Glomerular endothelial cell (primary cell): ENCODE measurements around the gene DONSON. TPM values are rescaled to one million over a fixed set of nuclear protein-coding genes. Genes with fewer than 3 reads are reported as not detected.

Experiments
- DNase-seq: peaks from one replicate; pipeline ENCODE4 v3.0.0-alpha.2; 2011; ENCODE audit warnings: low read depth, low spot score; ENCODE audit errors: extremely low read depth
- total RNA-seq: library from RNA; depleted of rRNA; stranded (reverse); fragments of >200 nt; gene quantifications from 2 replicates; pipeline ENCODE4 v1.2.3, GENCODE V29; 2015

Gene DONSON
- total RNA-seq, 1 donor from 2014 or later = 17.7 TPM

DNA sequence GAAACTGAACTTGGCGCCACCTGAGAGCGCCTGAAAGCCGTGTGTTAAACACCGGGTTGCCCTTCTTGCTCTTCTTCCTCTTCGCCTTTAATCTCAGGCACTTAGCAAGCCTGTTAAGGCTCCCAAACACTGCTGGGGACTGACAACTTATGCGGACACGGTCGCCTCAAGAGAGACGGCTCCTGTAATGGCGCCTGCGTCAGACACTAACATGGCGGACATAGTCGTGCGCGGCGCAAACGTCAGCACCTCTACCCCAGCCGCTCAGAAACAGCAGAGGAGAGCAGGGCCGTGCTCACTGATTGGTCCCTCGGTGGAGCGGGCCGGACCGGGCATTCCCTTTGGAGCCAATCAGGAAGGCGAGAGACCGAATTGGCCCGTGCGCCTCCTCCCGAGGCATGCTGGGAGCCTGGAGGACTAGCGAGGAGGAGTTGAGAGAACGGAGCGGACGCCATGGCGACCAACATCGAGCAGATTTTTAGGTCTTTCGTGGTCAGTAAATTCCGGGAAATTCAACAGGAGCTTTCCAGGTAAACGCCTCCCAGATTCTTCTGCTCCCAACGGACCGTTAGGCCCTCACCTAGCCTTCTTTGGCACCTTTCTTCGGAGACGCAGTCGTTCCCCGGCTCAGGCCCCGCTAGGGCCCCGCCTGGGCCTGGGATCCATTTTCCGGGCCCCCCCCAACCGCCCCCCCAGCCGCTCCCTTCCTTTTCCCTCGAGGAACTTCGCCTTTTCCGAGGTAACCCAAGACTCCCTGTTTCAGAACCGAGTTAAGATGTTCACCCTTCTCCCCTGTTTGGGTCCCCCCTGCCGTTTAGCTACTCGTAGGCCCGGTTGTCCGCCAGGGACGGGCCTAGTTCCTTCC lies 45.6 kb downstream of the DONSON start, which contains the start of gene SON:
Gene SON, plus strand, starts transcription at position 399 of the 865 bp plus-strand sequence. Its CDS starts 55 bp downstream, at position 454.
- DNase-seq = peak; percentile 77

DNA sequence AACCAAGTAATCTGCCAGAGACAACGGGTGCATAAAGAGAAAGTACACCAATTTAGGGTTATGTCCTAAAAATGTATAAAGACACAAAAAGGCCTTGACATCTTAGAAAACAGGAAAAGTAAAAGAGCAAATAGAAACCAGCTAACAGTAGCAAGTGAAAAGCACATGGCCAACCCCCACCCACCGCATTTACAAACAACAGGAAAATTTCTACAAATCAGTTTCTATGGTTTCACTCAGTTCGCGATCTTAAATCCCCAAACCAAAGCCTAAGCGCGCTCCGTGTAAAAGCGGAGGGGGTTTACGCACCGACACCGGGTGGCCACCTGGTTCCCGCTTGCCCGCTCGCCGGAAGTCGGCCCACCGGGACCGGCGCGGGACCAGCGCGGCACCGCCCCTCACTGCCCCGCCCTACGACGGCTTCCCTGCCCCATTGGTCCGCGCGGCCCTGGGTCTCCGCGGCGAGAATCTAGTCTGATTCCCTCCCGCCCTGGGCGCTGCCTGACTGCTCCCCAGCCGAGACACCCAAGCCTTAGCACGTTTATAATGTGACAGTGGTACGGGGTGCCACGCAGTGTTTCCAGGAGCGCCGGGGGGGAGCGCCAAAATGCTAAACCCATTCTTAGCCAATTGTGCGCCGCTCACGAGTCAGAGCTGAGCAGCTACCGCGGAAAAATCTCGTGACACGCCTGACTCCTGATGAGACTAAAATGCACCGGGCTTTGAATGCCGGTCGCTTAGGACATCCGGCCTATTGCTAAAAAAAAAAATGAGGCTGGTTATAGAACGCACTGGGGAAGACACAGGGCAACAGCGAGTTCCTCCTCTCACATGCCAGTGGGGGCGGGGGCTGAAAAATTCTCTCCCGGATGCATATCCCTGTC lies 46.5 kb downstream of the DONSON start, which contains the start of gene GART:
Gene GART, minus strand, starts transcription at position 362 of the 884 bp plus-strand sequence. CDS start 2,802 bp downstream, outside the sequence.
- DNase-seq = no peak

DNA sequence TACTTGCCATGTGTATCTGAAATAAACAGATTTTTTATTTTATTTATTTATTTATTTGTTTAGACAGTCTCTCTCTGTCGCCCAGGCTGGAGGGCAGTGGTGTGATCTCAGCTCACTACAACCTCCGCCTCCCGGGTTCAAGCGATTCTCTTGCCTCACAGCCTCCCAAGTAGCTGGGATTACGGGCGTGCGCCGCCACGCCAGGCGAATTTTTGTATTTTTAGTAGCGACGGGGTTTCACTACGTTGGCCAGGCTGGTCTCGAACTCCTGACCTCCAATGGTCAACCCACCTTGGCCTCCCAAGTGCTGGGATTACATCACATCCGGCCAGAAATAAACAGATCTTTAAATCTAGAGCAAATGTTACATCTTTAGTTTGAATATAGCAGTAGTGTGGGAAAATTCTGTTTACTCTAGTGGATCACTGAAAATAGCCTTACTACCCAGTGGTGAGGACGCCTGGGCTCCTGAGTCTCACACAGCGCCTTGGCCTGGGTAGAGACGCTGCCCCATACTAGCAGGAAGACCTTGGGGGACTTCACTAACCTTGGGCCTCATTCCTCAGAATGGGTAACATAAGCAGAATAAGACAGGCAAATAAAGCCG lies 47.3 kb downstream of the DONSON start:
- no peak for DNase-seq

- DNase-seq = no peak
Observed at GRCh38 chr21:33540711-33541104, 47.8 kb downstream of the DONSON start.

DNA sequence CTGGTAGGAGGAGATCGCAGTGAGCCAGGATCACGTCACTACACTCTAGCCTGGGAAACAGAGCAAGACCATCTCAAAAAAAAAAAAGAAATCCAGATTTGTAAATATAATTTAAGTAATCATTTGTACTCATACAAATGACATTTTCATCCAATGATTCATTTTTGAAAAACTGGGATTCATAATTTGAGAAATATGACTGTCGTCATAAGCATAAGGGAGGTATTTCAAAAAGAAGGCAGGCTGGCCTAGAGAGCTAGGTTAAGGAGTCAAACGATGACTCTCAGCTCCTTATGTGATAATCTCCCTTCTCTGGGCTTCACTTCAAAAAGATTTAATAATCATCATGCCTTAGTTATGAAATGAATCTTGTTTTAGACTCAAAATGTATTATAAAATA lies 48.9 kb downstream of the DONSON start:
- no peak for DNase-seq

GRCh38 chr21:33537212-33537611 lies 51.3 kb downstream of the DONSON start:
- DNase-seq = no peak

- no peak for DNase-seq
Observed at GRCh38 chr21:33531007-33531406, 57.5 kb downstream of the DONSON start.

Other genes with a start within 250 kb of the DONSON start
- 85.6 and 91.9 TPM in 2 replicates for gene IFNGR2, start 185.3 kb downstream of the DONSON start, total RNA-seq
- 26.7 and 43.2 TPM in 2 replicates for gene TMEM50B, start 108.7 kb downstream of the DONSON start, total RNA-seq
- 0.24 and 1.8 TPM in 2 replicates for gene DNAJC28, start 97.0 kb downstream of the DONSON start, total RNA-seq
- 52.3 and 89.7 TPM in 2 replicates for gene GART, start 46.6 kb downstream of the DONSON start, total RNA-seq
- gene SON, start 45.6 kb downstream of the DONSON start, total RNA-seq = 162 and 208 TPM in 2 replicates
- gene CRYZL1, start 53.1 kb upstream of the DONSON start, total RNA-seq = 22.3 and 27.8 TPM in 2 replicates
- gene ITSN1, start 53.8 kb upstream of the DONSON start, total RNA-seq = 44.3 and 47.9 TPM in 2 replicates